Measurements from ENCODE around the gene NGEF. TPM values are rescaled to one million over a fixed set of nuclear protein-coding genes. Genes with fewer than 3 reads are reported as not detected.

The NGEF gene
- total RNA-seq, 1 experiment from 2014 or later: 1.9 TPM

DNA sequence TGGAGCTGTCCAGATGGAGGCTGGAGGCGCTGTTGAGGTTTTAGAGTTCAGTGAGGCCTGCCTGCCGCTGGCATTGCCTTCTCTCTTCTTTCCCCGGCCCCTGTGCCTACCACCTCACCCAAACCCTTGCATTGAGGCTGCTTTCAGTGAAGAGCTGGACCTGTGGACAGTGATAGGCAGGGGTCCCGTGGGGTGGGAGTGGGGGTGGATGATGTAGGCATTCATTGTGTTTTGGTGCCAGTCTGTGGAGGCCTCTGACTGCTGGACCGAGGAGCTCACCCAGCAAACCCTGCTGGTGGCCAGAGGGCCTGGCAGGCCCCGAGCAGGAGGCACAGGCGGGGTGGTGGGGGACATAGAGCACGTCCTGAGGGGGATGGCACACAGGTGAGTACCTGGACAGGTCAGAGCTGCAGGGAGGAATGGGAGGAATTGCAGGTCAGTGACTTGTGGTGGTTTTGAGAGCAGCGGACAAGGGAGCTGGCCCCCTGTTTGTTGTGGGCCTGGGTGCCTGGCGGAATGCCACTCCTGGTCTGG, 35.6 kb downstream of the NGEF start:
- no peaks in the 10 kb centered on the region for H3K27me3 ChIP-seq (ENCODE audit: insufficient read depth, low read length)
- H2BK120ac ChIP-seq (ENCODE audit: low read depth, low read length, poor library complexity, severe bottlenecking): no peak overlapping the region
- no peak for DNase-seq
- H3K18ac ChIP-seq (ENCODE audit: insufficient read length, low read depth, low read length): no peak overlapping the region
- H3K27ac ChIP-seq (ENCODE audit: insufficient read length, low read depth, low read length): no peak overlapping the region
- no peaks in the 10 kb centered on the region for H3K9me3 Mint-ChIP-seq
- TF ChIP-seq, protein P1, sequence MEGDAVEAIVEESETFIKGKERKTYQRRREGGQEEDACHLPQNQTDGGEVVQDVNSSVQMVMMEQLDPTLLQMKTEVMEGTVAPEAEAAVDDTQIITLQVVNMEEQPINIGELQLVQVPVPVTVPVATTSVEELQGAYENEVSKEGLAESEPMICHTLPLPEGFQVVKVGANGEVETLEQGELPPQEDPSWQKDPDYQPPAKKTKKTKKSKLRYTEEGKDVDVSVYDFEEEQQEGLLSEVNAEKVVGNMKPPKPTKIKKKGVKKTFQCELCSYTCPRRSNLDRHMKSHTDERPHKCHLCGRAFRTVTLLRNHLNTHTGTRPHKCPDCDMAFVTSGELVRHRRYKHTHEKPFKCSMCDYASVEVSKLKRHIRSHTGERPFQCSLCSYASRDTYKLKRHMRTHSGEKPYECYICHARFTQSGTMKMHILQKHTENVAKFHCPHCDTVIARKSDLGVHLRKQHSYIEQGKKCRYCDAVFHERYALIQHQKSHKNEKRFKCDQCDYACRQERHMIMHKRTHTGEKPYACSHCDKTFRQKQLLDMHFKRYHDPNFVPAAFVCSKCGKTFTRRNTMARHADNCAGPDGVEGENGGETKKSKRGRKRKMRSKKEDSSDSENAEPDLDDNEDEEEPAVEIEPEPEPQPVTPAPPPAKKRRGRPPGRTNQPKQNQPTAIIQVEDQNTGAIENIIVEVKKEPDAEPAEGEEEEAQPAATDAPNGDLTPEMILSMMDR (conservative IDR thresholded peaks at IDR 0.05): no peak
- H3K4me1 ChIP-seq (ENCODE audit: insufficient read depth, low read length): no peaks in the 10 kb centered on the region
- no peaks in the 10 kb centered on the region for H3K79me2 ChIP-seq (ENCODE audit: insufficient read depth, low read length)
- no peak overlapping the region for H3K27ac Mint-ChIP-seq
- H3K4me2 ChIP-seq (ENCODE audit: insufficient read depth, insufficient read length, low read length): no peak overlapping the region
- H3K9ac ChIP-seq (ENCODE audit: extremely low read depth, insufficient read length, low read length): no peak overlapping the region
- WGBS (ENCODE audit: extremely low coverage, insufficient read length, low lambda C conversion rate): no CpG with 5 or more reads among the region's 10 CpGs
- no peak overlapping the region for H4K91ac ChIP-seq (ENCODE audit: insufficient read length, low read depth, low read length)
- no peak overlapping the region for H2AK5ac ChIP-seq (ENCODE audit: insufficient read length, low read length)
- no peak overlapping the region for H2BK15ac ChIP-seq (ENCODE audit: low read depth, low read length)
- H3K27me3 Mint-ChIP-seq (ENCODE audit: low read depth): peaks cover 7% of the 10 kb centered on the region
- H3K4me1 Mint-ChIP-seq: peaks cover 18 to 29% of the 10 kb centered on the region in 2 experiments
- no peak overlapping the region for H2AFZ ChIP-seq (ENCODE audit: low read length)
- no peak overlapping the region for H3K23ac ChIP-seq (ENCODE audit: insufficient read length, low read depth, low read length)
- no peak overlapping the region for H3K4ac ChIP-seq (ENCODE audit: low read depth, low read length)
- H3K23me2 ChIP-seq (ENCODE audit: insufficient read length, low read depth, low read length, poor library complexity, severe bottlenecking): no peaks in the 10 kb centered on the region
- H4K5ac ChIP-seq (ENCODE audit: insufficient read length, low read depth, low read length): no peak overlapping the region
- H2BK20ac ChIP-seq (ENCODE audit: low read depth, low read length, poor library complexity, severe bottlenecking): no peak overlapping the region
- H2BK12ac ChIP-seq (ENCODE audit: insufficient read length, low read depth, low read length): no peak overlapping the region
- no peaks in the 10 kb centered on the region for H3K9me3 ChIP-seq (ENCODE audit: control insufficient read depth, low read depth, low read length)
- H3K36me3 Mint-ChIP-seq (ENCODE audit: insufficient read depth in 1 of 3, low read depth in 3 of 3): no peaks in the 10 kb centered on the region
- H3K14ac ChIP-seq (ENCODE audit: insufficient read depth, low read length): no peak overlapping the region
- no peak overlapping the region for H3K56ac ChIP-seq (ENCODE audit: insufficient read length, low read depth, low read length)
- H4K8ac ChIP-seq (replicated peaks; ENCODE audit: insufficient read length, low read depth, low read length): no peak overlapping the region
- no peaks in the 10 kb centered on the region for H3K79me1 ChIP-seq (ENCODE audit: insufficient read depth, low read depth, low read length, poor library complexity, severe bottlenecking)
- no peaks in the 10 kb centered on the region for H4K20me1 ChIP-seq (ENCODE audit: control insufficient read depth, insufficient read depth, insufficient read length)
- no peak overlapping the region for H3T11ph ChIP-seq (ENCODE audit: low read length)
- no peak overlapping the region for H3K4me3 Mint-ChIP-seq
- H2BK5ac ChIP-seq (ENCODE audit: insufficient read length, low read length): no peak overlapping the region

Measured in H9 (cell line).